ENCODE measurements around the gene CEP72. TPM values are rescaled to one million over a fixed set of nuclear protein-coding genes. Genes with fewer than 3 reads are reported as not detected.

Gene CEP72
- total and polyA plus RNA-seq, 2 donors (not counting 1 experiment from before 2014, with no cell fraction given): 7.7 to 32.9 TPM

- ATAC-seq (ENCODE audit: low read depth): no peak
- TF ChIP-seq CTCF (IDR thresholded peaks at IDR 0.05) (no peak), EZH2 (IDR thresholded peaks at IDR 0.05; ENCODE audit: borderline replicate concordance, insufficient read depth, low read depth, low read length, poor library complexity, severe bottlenecking) (no peak)
- CTCF ChIA-PET: no interaction called here
- intact Hi-C loops (cut with micrococcal nuclease): loop anchor here (10.0 kb wide), 1 partner anchor 175 kb away; the partner anchor contains the start of gene EXOC3
- DNase-seq: no peak
- Mint-ChIP-seq H3K4me3 (no peak overlapping the region), H3K27ac (no peak overlapping the region), H3K27me3 (no peaks in the 10 kb centered on the region), H3K4me1 (peaks cover 2% of the 10 kb centered on the region), H3K9me3 (ENCODE audit: insufficient read depth) (no peaks in the 10 kb centered on the region)
- Histone ChIP-seq H3K4me3 (ENCODE audit: control extremely low read depth in 1 of 5, extremely low read depth in 1 of 5, insufficient read depth in 1 of 5, low read depth in 2 of 5, low read length in 4 of 5) (no peak overlapping the region), H2AFZ (ENCODE audit: insufficient read depth, low read depth, low read length, poor library complexity, severe bottlenecking) (no peak overlapping the region), H3K27me3 (replicated peaks in 1 of 4; ENCODE audit: control extremely low read depth in 1 of 4, control insufficient read depth in 3 of 4, insufficient read depth in 4 of 4, low read length in 3 of 4) (no peaks in the 10 kb centered on the region), H3K4me2 (replicated peaks; ENCODE audit: low read depth, low read length, poor library complexity, severe bottlenecking) (no peak overlapping the region), H3K9me3 (ENCODE audit: control extremely low read depth in 1 of 3, control insufficient read depth in 2 of 3, insufficient read depth in 1 of 3, low read length in 2 of 3) (no peaks in the 10 kb centered on the region), H3K27ac (ENCODE audit: low read length in 2 of 2) (no peak overlapping the region), H4K20me1 (ENCODE audit: control insufficient read depth, insufficient read depth, low read length, poor library complexity, severe bottlenecking) (no peaks in the 10 kb centered on the region), H3K36me3 (replicated peaks in 1 of 2; ENCODE audit: control extremely low read depth in 1 of 2, control insufficient read depth in 1 of 2, extremely low read depth in 1 of 2, insufficient read depth in 2 of 2, low read length in 1 of 2) (peaks cover 0 to 25% of the 10 kb centered on the region in 2 experiments), H3K9ac (ENCODE audit: low read length) (no peak overlapping the region), H3K4me1 (ENCODE audit: control insufficient read depth in 2 of 2, insufficient read depth in 2 of 2, low read length in 2 of 2) (no peaks in the 10 kb centered on the region), H3K79me2 (ENCODE audit: control insufficient read depth, insufficient read depth, low read length) (peaks cover 30% of the 10 kb centered on the region)
- 96% methylated on average over 15 of the region's 16 CpGs for WGBS (ENCODE audit: insufficient coverage)
- POLR2A ChIA-PET: no interaction called here
Observed at GRCh38 chr5:619444-619843, 7.3 kb downstream of the CEP72 start.

- H3K4me1 ChIP-seq (ENCODE audit: control insufficient read depth in 2 of 2, insufficient read depth in 2 of 2, low read length in 2 of 2): no peaks in the 10 kb centered on the region
- ChIA-PET POLR2A (no interaction called here), CTCF (no interaction called here)
- H2AFZ ChIP-seq (ENCODE audit: insufficient read depth, low read depth, low read length, poor library complexity, severe bottlenecking): no peak overlapping the region
- ATAC-seq (ENCODE audit: low read depth) (no peak), DNase-seq (no peak)
- no peak overlapping the region for H3K4me3 ChIP-seq (ENCODE audit: control extremely low read depth in 1 of 5, extremely low read depth in 1 of 5, insufficient read depth in 1 of 5, low read depth in 2 of 5, low read length in 4 of 5)
- H3K36me3 ChIP-seq (replicated peaks in 1 of 2; ENCODE audit: control extremely low read depth in 1 of 2, control insufficient read depth in 1 of 2, extremely low read depth in 1 of 2, insufficient read depth in 2 of 2, low read length in 1 of 2): peaks cover 0 to 27% of the 10 kb centered on the region in 2 experiments
- no peak for TF ChIP-seq CTCF (IDR thresholded peaks at IDR 0.05)
- TF ChIP-seq EZH2 (IDR thresholded peaks at IDR 0.05; ENCODE audit: borderline replicate concordance, insufficient read depth, low read depth, low read length, poor library complexity, severe bottlenecking): no peak
- H3K4me2 ChIP-seq (replicated peaks; ENCODE audit: low read depth, low read length, poor library complexity, severe bottlenecking): no peak overlapping the region
- no peaks in the 10 kb centered on the region for H3K9me3 ChIP-seq (ENCODE audit: control extremely low read depth in 1 of 3, control insufficient read depth in 2 of 3, insufficient read depth in 1 of 3, low read length in 2 of 3)
- H4K20me1 ChIP-seq (ENCODE audit: control insufficient read depth, insufficient read depth, low read length, poor library complexity, severe bottlenecking): no peaks in the 10 kb centered on the region
- Mint-ChIP-seq H3K27me3 (no peaks in the 10 kb centered on the region), H3K27ac (no peak overlapping the region), H3K4me1 (no peaks in the 10 kb centered on the region), H3K9me3 (ENCODE audit: insufficient read depth) (no peaks in the 10 kb centered on the region), H3K4me3 (no peak overlapping the region)
- H3K27me3 ChIP-seq (replicated peaks in 1 of 4; ENCODE audit: control extremely low read depth in 1 of 4, control insufficient read depth in 3 of 4, insufficient read depth in 4 of 4, low read length in 3 of 4): no peaks in the 10 kb centered on the region
- intact Hi-C loops (cut with micrococcal nuclease): no loop called here
- no peak overlapping the region for H3K27ac ChIP-seq (ENCODE audit: low read length in 2 of 2)
- H3K9ac ChIP-seq (ENCODE audit: low read length): no peak overlapping the region
- peaks cover 23% of the 10 kb centered on the region for H3K79me2 ChIP-seq (ENCODE audit: control insufficient read depth, insufficient read depth, low read length)
- 98% methylated on average over 20 of the region's 20 CpGs for WGBS (ENCODE audit: insufficient coverage)
Observed at GRCh38 chr5:620152-620551, 8.0 kb downstream of the CEP72 start.

All from B cell (primary cell).